ENCODE results near the gene NDUFAF5. TPM values are rescaled to one million over a fixed set of nuclear protein-coding genes. Genes with fewer than 3 reads are reported as not detected.

NDUFAF5 gene
- 10.9 and 19.1 TPM in 2 replicates for total RNA-seq

DNA sequence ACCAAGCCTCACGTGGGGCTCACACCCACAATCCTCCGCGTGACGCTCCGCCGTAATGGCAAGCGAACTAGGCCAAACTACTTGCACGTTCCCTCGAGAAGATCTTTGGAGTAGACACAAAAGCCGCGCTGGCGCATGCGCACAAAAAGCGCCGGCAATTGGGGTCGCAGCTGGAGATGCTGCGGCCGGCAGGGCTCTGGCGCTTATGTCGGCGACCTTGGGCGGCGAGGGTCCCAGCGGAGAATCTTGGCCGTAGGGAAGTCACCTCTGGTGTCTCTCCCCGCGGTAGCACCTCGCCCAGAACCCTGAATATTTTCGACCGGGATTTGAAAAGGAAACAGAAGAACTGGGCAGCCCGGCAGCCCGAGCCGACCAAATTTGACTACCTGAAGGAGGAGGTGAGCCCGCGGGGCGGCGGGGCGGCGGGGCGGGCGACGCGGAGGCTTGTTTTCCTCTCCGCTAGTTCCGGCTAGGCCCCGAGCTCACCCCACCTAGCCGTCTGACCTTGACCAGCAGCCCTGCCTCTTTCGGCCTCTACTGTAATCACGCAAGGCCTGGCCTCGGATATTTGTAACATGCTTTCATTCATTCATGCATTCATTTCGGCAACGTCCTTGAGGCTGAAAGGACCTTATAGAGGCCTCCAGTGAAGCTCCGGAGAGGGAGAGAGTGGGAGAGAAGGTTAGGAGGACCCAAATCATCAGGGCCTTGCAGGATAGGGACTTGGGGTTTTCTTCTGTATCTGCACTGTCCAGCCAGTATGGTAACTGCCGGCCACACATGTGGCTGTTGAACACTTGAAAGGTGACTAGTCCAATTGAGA lies at the start of gene NDUFAF5, which contains the start of gene ESF1:
Gene NDUFAF5 (plus strand): TSS at position 136 of the 823 bp plus-strand sequence. CDS start 41 bp downstream, at position 177.
Gene ESF1 (minus strand): TSS at position 27 of the 823 bp plus-strand sequence. CDS start 1,779 bp downstream, outside the sequence.

Other genes with a start within 250 kb of the NDUFAF5 start
- gene TASP1, start 146.1 kb upstream of the NDUFAF5 start, total RNA-seq, result 5.6 and 9.5 TPM in 2 replicates
- gene ESF1, start 109 bp upstream of the NDUFAF5 start, total RNA-seq, result 10.6 and 11.2 TPM in 2 replicates
- gene SEL1L2, start 205.6 kb downstream of the NDUFAF5 start, total RNA-seq, result not detected in 2 replicates
- 0.50 and 1.5 TPM in 2 replicates for gene MACROD2, start 210.5 kb downstream of the NDUFAF5 start, total RNA-seq